Gastrocnemius medialis (tissue), 4 donors: ENCODE results near the gene AGAP1. TPM values are rescaled to one million over a fixed set of nuclear protein-coding genes. Genes with fewer than 3 reads are reported as not detected.

Experiments used
- ATAC-seq, 2 donors: fragments of 150-250 bp; one replicate each; pipeline ENCODE4 v1.9.1; 2016
- DNase-seq, 2 donors: peaks; one replicate each; pipeline ENCODE4 v3.0.0-alpha.2; 2019
- H3K27ac ChIP-seq, 4 donors: fragments of 200-600 bp; sonication (generic); 1 replicate in 1 of 4; 2 replicates in 3 of 4; pipeline ENCODE4 v1.5.1; 2016 to 2018; ENCODE audit warnings: mild to moderate bottlenecking in 2 of 4, moderate library complexity in 1 of 4
- H3K27me3 ChIP-seq, 3 donors: fragments of 200-600 bp; sonication (generic) in 2 of 3; 1 replicate in 1 of 3; 2 replicates in 2 of 3; pipeline versions ENCODE4 v1.5.1 to v1.6.0; 2016 to 2019; ENCODE audit warnings: mild to moderate bottlenecking in 1 of 3, moderate library complexity in 1 of 3
- H3K36me3 ChIP-seq, 2 donors: fragments of 200-600 bp; sonication (generic) in 1 of 2; one replicate each; pipeline ENCODE4 v1.5.1; 2017 to 2018
- H3K4me1 ChIP-seq, 2 donors: fragments of 200-600 bp; sonication (generic) in 1 of 2; one replicate each; pipeline ENCODE4 v1.5.1; 2016 to 2017; ENCODE audit warnings: mild to moderate bottlenecking in 2 of 2
- H3K4me3 ChIP-seq, 4 donors: fragments of 200-600 bp; sonication (generic) in 3 of 4; 1 replicate in 1 of 4; 2 replicates in 3 of 4; pipeline ENCODE4 v1.5.1; 2016 to 2019; ENCODE audit warnings: mild to moderate bottlenecking in 2 of 4
- H3K9me3 ChIP-seq, 3 donors: fragments of 200-600 bp; sonication (generic) in 2 of 3; 1 replicate in 1 of 3; 2 replicates in 2 of 3; pipeline ENCODE4 v1.5.1; 2016 to 2019
- CTCF ChIP-seq, 5 experiments: fragments of 450-650 bp in 3 of 5; fragments of 200-600 bp in 2 of 5; sonication (generic) in 2 of 5; IDR thresholded peaks in 4 of 5; conservative IDR thresholded peaks in 1 of 5; 1 replicate in 4 of 5; 2 replicates in 1 of 5; pipeline ENCODE4 v1.5.1; 2016 to 2019; ENCODE audit warnings: antibody characterized with exemption in 5 of 5, mild to moderate bottlenecking in 3 of 5, moderate library complexity in 3 of 5
- POLR2A ChIP-seq, 2 donors: fragments of 450-650 bp; IDR thresholded peaks; one replicate each; pipeline ENCODE4 v1.6.1; 2017; ENCODE audit warnings: antibody characterized with exemption in 2 of 2, mild to moderate bottlenecking in 2 of 2, moderate library complexity in 2 of 2
- in situ Hi-C, 4 donors: fragments of 200-750 bp; cut with MboI; loops; one replicate each; pipeline versions ENCODE4 v1.15.0 to v1.8.0; 2017; ENCODE audit warnings: low sequenced_read_pairs in 4 of 4
- intact Hi-C: fragments of 100-400 bp; cut with DNase I; formaldehyde crosslinking; loops from one replicate; pipeline ENCODE4 v1.15.1; 2023; ENCODE audit warnings: low total_unique reads
- total RNA-seq, 4 donors: library from RNA; depleted of rRNA; stranded (reverse); fragments of >200 nt; gene quantifications; one replicate each; pipeline versions ENCODE4 v1.1.0 to v1.2.3, GENCODE V29; 2016

The AGAP1 gene
- total RNA-seq, 4 donors from 2014 or later: 8.5 to 26.8 (median 14.4) TPM

- ATAC-seq (no peak), DNase-seq (no peak)
- no peak for TF ChIP-seq CTCF (IDR thresholded peaks at IDR 0.05 in 4 of 5, conservative IDR thresholded peaks at IDR 0.05 in 1 of 5)
- no peak for TF ChIP-seq POLR2A (IDR thresholded peaks at IDR 0.05)
- Histone ChIP-seq H3K4me1 (peaks cover 2 to 8% of the 10 kb centered on the region in 2 donors), H3K36me3 (no peaks in the 10 kb centered on the region), H3K27ac (no peak overlapping the region), H3K27me3 (no peaks in the 10 kb centered on the region), H3K4me3 (peak overlapping the region; percentile 23 to 57 (median 52)), H3K9me3 (no peaks in the 10 kb centered on the region)
- intact Hi-C loops: loop anchor here (1.0 to 2.0 kb wide), 3 partner anchors 32 to 76 kb away; no protein-coding TSS in a partner anchor
- in situ Hi-C loops: loop anchor here in 1 of 4 donors (10.0 kb wide), 1 partner anchor 74 kb away; no protein-coding TSS in a partner anchor
Observed at GRCh38 chr2:235670974-235671787, 177.3 kb downstream of the AGAP1 start.

- TF ChIP-seq CTCF (IDR thresholded peaks at IDR 0.05 in 4 of 5, conservative IDR thresholded peaks at IDR 0.05 in 1 of 5): no peak
- TF ChIP-seq POLR2A (IDR thresholded peaks at IDR 0.05): no peak
- in situ Hi-C loops: loop anchor here in 1 of 4 donors (10.0 kb wide), 1 partner anchor 72 kb away; no protein-coding TSS in a partner anchor
- no peaks in the 10 kb centered on the region for H3K27me3 ChIP-seq
- H3K4me1 ChIP-seq: peaks cover 0 to 6% of the 10 kb centered on the region in 2 donors
- H3K9me3 ChIP-seq: no peaks in the 10 kb centered on the region
- intact Hi-C loops: no loop called here
- DNase-seq (no peak), ATAC-seq (no peak)
- H3K36me3 ChIP-seq: no peaks in the 10 kb centered on the region
- no peak overlapping the region for H3K27ac ChIP-seq
- no peak overlapping the region for H3K4me3 ChIP-seq
Observed at GRCh38 chr2:235672720-235673119, 178.9 kb downstream of the AGAP1 start.

- Histone ChIP-seq H3K36me3 (no peaks in the 10 kb centered on the region), H3K4me3 (no peak overlapping the region), H3K9me3 (no peaks in the 10 kb centered on the region), H3K27ac (no peak overlapping the region), H3K27me3 (no peaks in the 10 kb centered on the region), H3K4me1 (peaks cover under 1 to 3% of the 10 kb centered on the region in 2 donors)
- in situ Hi-C loops: loop anchor here in 1 of 4 donors (10.0 kb wide), 1 partner anchor 71 kb away; no protein-coding TSS in a partner anchor
- intact Hi-C loops: no loop called here
- TF ChIP-seq CTCF (IDR thresholded peaks at IDR 0.05 in 4 of 5, conservative IDR thresholded peaks at IDR 0.05 in 1 of 5): no peak
- TF ChIP-seq POLR2A (IDR thresholded peaks at IDR 0.05): no peak
- DNase-seq: no peak
- ATAC-seq: no peak
Observed at GRCh38 chr2:235674146-235674545, 180.3 kb downstream of the AGAP1 start.

GRCh38 chr2:235674812-235675211 lies 181.0 kb downstream of the AGAP1 start:
- intact Hi-C loops: no loop called here
- in situ Hi-C loops: loop anchor here in 1 of 4 donors (5.0 to 10.0 kb wide), 2 partner anchors 70 to 73 kb away; no protein-coding TSS in a partner anchor
- no peak for ATAC-seq
- H3K36me3 ChIP-seq: no peaks in the 10 kb centered on the region
- H3K4me1 ChIP-seq: peaks cover 3 to 8% of the 10 kb centered on the region in 2 donors
- H3K4me3 ChIP-seq: no peak overlapping the region
- H3K9me3 ChIP-seq: no peaks in the 10 kb centered on the region
- H3K27ac ChIP-seq: no peak overlapping the region
- TF ChIP-seq CTCF (IDR thresholded peaks at IDR 0.05 in 4 of 5, conservative IDR thresholded peaks at IDR 0.05 in 1 of 5) (no peak), POLR2A (IDR thresholded peaks at IDR 0.05) (no peak)
- no peaks in the 10 kb centered on the region for H3K27me3 ChIP-seq
- DNase-seq: no peak
